COLO668 (cell line): ENCODE data around the gene RBL1.

Experiments
- DNase-seq: peaks from one replicate; lab custom pipeline; 2025; ENCODE audit not compliant: unreplicated experiment; lab: John Stamatoyannopoulos, UW

Gene RBL1

DNA sequence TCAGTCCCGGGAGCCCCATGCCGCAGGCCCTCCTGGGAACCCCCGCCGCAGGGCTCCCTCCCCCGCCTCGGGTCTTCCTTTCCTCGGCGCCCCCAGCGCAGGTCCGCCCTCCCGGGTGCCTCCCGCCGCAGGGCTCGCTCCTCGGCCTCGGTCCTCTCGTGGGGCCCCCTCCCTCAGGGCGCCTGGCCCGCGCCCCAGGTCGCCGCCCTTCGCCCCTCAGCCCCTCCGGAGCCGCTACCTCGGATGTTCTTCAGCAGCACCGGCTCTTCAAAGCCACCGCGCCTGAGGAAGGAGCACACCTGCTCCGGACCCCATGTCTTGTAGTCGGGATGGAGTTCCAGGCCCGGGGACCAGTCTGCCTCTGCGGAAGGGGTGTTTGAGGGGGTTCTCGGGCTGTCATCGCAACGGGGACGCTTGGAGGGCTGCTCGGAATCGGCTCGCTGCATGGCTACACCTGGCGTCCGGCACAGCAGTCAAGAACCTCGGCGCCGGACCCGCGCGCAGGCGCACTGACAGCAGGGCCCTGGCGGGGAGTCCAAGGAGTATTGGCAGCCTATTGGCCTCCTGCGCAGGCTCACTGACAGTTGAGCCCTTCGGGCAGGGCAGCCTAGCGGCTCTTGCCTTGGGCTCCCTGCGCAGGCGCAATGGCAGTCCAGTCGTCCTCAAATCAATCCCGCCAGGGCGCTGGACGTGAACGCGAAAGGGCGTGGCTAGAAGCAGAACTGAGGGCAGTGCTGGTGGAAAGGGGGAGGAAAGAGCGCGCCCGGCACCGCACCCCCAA is 144.4 kb downstream of the RBL1 start, which contains the start of gene SAMHD1:
Gene SAMHD1 (minus strand): TSS at position 511 of the 781 bp plus-strand sequence. CDS start 65 bp downstream, at position 446.
- peak; percentile 99 for DNase-seq

DNA sequence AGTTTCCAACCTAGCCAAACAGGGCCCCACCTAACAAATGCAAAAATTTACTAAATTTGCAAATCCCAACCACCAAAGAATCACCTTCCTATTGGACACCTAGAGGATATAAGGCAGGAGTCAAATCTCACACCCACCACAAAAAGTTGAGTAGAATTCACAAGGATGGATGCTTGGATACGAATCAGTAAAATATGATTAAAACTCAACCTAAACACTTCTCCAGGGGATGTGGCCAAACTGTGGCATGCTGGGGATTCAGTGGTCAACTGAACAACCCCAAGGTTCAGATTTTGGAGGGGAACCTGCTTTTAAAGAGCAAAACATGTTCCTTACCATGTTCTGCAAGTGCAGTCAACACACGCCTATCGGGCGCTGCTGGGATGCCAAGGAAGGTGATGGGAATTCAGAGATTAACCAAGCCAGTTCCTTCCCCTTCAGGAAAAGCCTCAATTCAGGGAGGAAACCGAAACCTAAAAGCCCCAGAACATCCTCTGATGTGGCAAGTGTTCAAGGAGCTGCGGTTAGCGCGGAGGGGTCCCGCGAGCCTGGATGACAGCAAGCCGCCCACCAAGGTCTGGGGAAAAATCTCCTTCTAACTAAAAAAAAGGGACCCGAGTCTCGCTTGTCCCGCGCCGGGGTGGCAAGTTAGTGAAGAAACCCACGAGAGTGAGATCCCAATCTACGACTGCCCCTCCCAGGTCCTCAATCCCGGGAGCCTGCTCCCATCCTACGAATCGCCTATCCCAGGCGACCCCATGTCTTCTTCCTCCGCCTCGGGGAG is 145.2 kb downstream of the RBL1 start:
- peak; percentile 44 for DNase-seq
